B cell (primary cell): ENCODE results near the gene MED25. TPM values are rescaled to one million over a fixed set of nuclear protein-coding genes. Genes with fewer than 3 reads are reported as not detected.

Experiments
- ATAC-seq: fragments of 200-7000 bp; cut with Tn5 transposase; one replicate; pipeline ENCODE4 v1.10.0; 2021; ENCODE audit warnings: low read depth, mild to moderate bottlenecking, moderate number of reproducible peaks, moderate library complexity
- CTCF ChIA-PET: fragments of 350-600 bp; sonication (Branson Sonifier 250); formaldehyde crosslinking; loops from one replicate; lab custom pipeline; 2021; ENCODE audit warnings: antibody characterized with exemption, inconsistent platforms; lab: Charles Lee
- POLR2A ChIA-PET: fragments of 350-600 bp; sonication (Branson Sonifier 250); formaldehyde crosslinking; loops from one replicate; lab custom pipeline; 2021; ENCODE audit warnings: antibody characterized with exemption; lab: Charles Lee
- DNase-seq: peaks from one replicate; pipeline ENCODE4 v3.0.0; 2013
- H2AFZ ChIP-seq: 2 replicates; pipeline ENCODE4 v1.6.1; 2012; ENCODE audit warnings: mild to moderate bottlenecking, low read depth, low read length; ENCODE audit not compliant: insufficient read depth, poor library complexity, severe bottlenecking
- H3K27ac ChIP-seq, 2 donors: 1 replicate in 1 of 2; 2 replicates in 1 of 2; pipeline ENCODE4 v1.5.1; 2012 to 2013; ENCODE audit warnings: low read length in 2 of 2, mild to moderate bottlenecking in 2 of 2, moderate library complexity in 1 of 2
- H3K27me3 ChIP-seq, 4 experiments: fragments of 200-600 bp in 1 of 4; sonication (generic) in 1 of 4; replicated peaks in 1 of 4; 1 replicate in 2 of 4; 2 replicates in 2 of 4; pipeline versions ENCODE4 v1.6.1 to v1.7.0; 2013 to 2016; ENCODE audit warnings: low read length in 3 of 4, mild to moderate bottlenecking in 2 of 4, mixed read lengths in 1 of 4, moderate library complexity in 1 of 4; ENCODE audit not compliant: insufficient read depth in 4 of 4, control insufficient read depth in 3 of 4; ENCODE audit errors: control extremely low read depth in 1 of 4
- H3K36me3 ChIP-seq, 2 experiments: replicated peaks in 1 of 2; 1 replicate in 1 of 2; 2 replicates in 1 of 2; pipeline versions ENCODE4 v1.6.1 to v1.7.1; 2013; ENCODE audit warnings: low read length in 1 of 2; ENCODE audit not compliant: insufficient read depth in 2 of 2, control insufficient read depth in 1 of 2; ENCODE audit errors: control extremely low read depth in 1 of 2, extremely low read depth in 1 of 2
- H3K4me1 ChIP-seq, 2 donors: fragments of 200-600 bp in 1 of 2; sonication (generic) in 1 of 2; 1 replicate in 1 of 2; 2 replicates in 1 of 2; pipeline versions ENCODE4 v1.5.1 to v1.6.1; 2013 to 2017; ENCODE audit warnings: low read length in 2 of 2; ENCODE audit not compliant: control insufficient read depth in 2 of 2, insufficient read depth in 2 of 2
- H3K4me2 ChIP-seq: replicated peaks from 2 replicates; pipeline ENCODE3; 2012; ENCODE audit warnings: mild to moderate bottlenecking, low read depth, low read length; ENCODE audit not compliant: poor library complexity, severe bottlenecking
- H3K4me3 ChIP-seq, 5 experiments: fragments of 200-600 bp in 1 of 5; sonication (generic) in 1 of 5; 1 replicate in 3 of 5; 2 replicates in 2 of 5; pipeline versions ENCODE4 v1.5.1 to v1.7.0; 2011 to 2016; ENCODE audit warnings: low read length in 4 of 5, mild to moderate bottlenecking in 4 of 5, low read depth in 2 of 5, control low read depth in 1 of 5, moderate library complexity in 1 of 5; ENCODE audit not compliant: insufficient read depth in 1 of 5; ENCODE audit errors: control extremely low read depth in 1 of 5, extremely low read depth in 1 of 5
- H3K79me2 ChIP-seq: fragments of 200-600 bp; sonication (generic); one replicate; pipeline ENCODE4 v1.6.0; 2016; ENCODE audit warnings: low read length; ENCODE audit not compliant: control insufficient read depth, insufficient read depth
- H3K9ac ChIP-seq: fragments of 200-600 bp; sonication (generic); 2 replicates; pipeline ENCODE4 v1.6.1; 2017; ENCODE audit warnings: mild to moderate bottlenecking, low read length, moderate library complexity
- H3K9me3 ChIP-seq, 3 donors: one replicate each; pipeline versions ENCODE4 v1.6.1 to v1.7.1; 2013; ENCODE audit warnings: low read length in 2 of 3; ENCODE audit not compliant: control insufficient read depth in 2 of 3, insufficient read depth in 1 of 3; ENCODE audit errors: control extremely low read depth in 1 of 3
- H4K20me1 ChIP-seq: 2 replicates; pipeline ENCODE4 v1.6.0; 2012; ENCODE audit warnings: mild to moderate bottlenecking, low read length; ENCODE audit not compliant: insufficient read depth, control insufficient read depth, poor library complexity, severe bottlenecking
- H3K27ac Mint-ChIP-seq: one replicate; pipeline ENCODE4 v1.8.0; 2021; ENCODE audit warnings: mixed read lengths
- H3K27me3 Mint-ChIP-seq: one replicate; pipeline ENCODE4 v1.8.0; 2021; ENCODE audit warnings: mixed read lengths
- H3K4me1 Mint-ChIP-seq: one replicate; pipeline ENCODE4 v1.8.0; 2021; ENCODE audit warnings: mixed read lengths
- H3K4me3 Mint-ChIP-seq: one replicate; pipeline ENCODE4 v1.8.0; 2021; ENCODE audit warnings: mixed read lengths
- H3K9me3 Mint-ChIP-seq: one replicate; pipeline ENCODE4 v1.8.0; 2022; ENCODE audit warnings: mixed read lengths; ENCODE audit not compliant: insufficient read depth
- CTCF ChIP-seq: fragments of 200-600 bp; IDR thresholded peaks from one replicate; pipeline ENCODE4 v1.8.0; 2022; ENCODE audit warnings: antibody characterized with exemption, mild to moderate bottlenecking
- EZH2 ChIP-seq: IDR thresholded peaks from 2 replicates; pipeline ENCODE4 v1.6.1; 2012; ENCODE audit warnings: borderline replicate concordance, low read depth, mild to moderate bottlenecking, moderate library complexity, low read length; ENCODE audit not compliant: insufficient read depth, poor library complexity, severe bottlenecking
- WGBS: methylation state at CpG from one replicate; pipeline ENCODE4 v1.1.5; 2013; ENCODE audit warnings: missing lambda C conversion rate; ENCODE audit not compliant: insufficient coverage; 5-methylcytosine and 5-hydroxymethylcytosine counted together
- intact Hi-C: fragments of 100-400 bp; cut with micrococcal nuclease; formaldehyde crosslinking; loops from one replicate; pipeline ENCODE4 v1.10.0; 2022
- polyA plus RNA-seq: library from polyadenylated mRNA; depleted of rRNA; stranded (reverse); fragments of >200 nt; gene quantifications from 2 replicates; pipeline ENCODE4 v1.2.3, GENCODE V29; 2012
- small RNA-seq: library from RNA; depleted of rRNA; stranded (forward); fragments of <200 nt; gene quantifications from one replicate; pipeline ENCODE3, GENCODE V24; 2012; ENCODE audit warnings: low replicate concordance, low read depth; ENCODE audit not compliant: insufficient read length
- total RNA-seq, 2 donors: library from RNA; stranded (reverse); fragments of 120-200 nt in 1 of 2; gene quantifications; 1 replicate in 1 of 2; 2 replicates in 1 of 2; pipeline versions ENCODE4 v1.2.3 to v1.2.4, GENCODE V29; 2013 to 2022

The MED25 gene
- total and polyA plus RNA-seq, 2 donors (not counting 1 experiment from before 2014, with no cell fraction given): 93.0 to 126 TPM

- Mint-ChIP-seq H3K27ac (no peak overlapping the region), H3K27me3 (no peaks in the 10 kb centered on the region), H3K4me1 (peaks cover 5% of the 10 kb centered on the region), H3K9me3 (no peaks in the 10 kb centered on the region), H3K4me3 (no peak overlapping the region)
- Histone ChIP-seq H3K9ac (no peak overlapping the region), H3K36me3 (peaks cover 0 to 51% of the 10 kb centered on the region in 2 experiments), H2AFZ (no peak overlapping the region), H3K27me3 (no peaks in the 10 kb centered on the region), H3K4me3 (no peak overlapping the region), H3K9me3 (peaks cover 0 to 5% (median 0%) of the 10 kb centered on the region in 3 donors), H4K20me1 (peaks cover 44% of the 10 kb centered on the region), H3K27ac (no peak overlapping the region), H3K79me2 (no peaks in the 10 kb centered on the region), H3K4me1 (peaks cover 2 to 4% of the 10 kb centered on the region in 2 donors), H3K4me2 (no peak overlapping the region)
- POLR2A ChIA-PET: no interaction called here
- intact Hi-C loops: no loop called here
- TF ChIP-seq CTCF (no peak), EZH2 (no peak)
- DNase-seq: no peak
- no peak for ATAC-seq
- CTCF ChIA-PET: interaction anchor here (0.7 kb wide), 1 partner anchor 221 kb away, joined by 3 read pairs; no protein-coding TSS in a partner anchor
- WGBS: 97% methylated on average over 2 of the region's 3 CpGs
Observed at GRCh38 chr19:49884760-49885159, 66.7 kb downstream of the MED25 start.

Small RNA genes lying within 50 kb of the gene (small RNA-seq; reads per million reads assigned to genes)
- gene MIR4749 (not detected), gene MIR6799 (not detected)

Other genes starting within 250 kb of the MED25 start
- gene NOSIP, start 237.7 kb upstream of the MED25 start, total RNA-seq: 55.5 and 65.2 TPM in 2 replicates
- 110 and 135 TPM in 2 replicates for gene NOSIP, start 237.7 kb upstream of the MED25 start, polyA plus RNA-seq
- gene PRRG2, start 237.0 kb upstream of the MED25 start, total RNA-seq: 3.0 and 4.4 TPM in 2 replicates
- gene PRRG2, start 237.0 kb upstream of the MED25 start, polyA plus RNA-seq: 1.1 TPM in 2 replicates
- gene PRR12, start 227.1 kb upstream of the MED25 start, total RNA-seq: 70.7 and 72.3 TPM in 2 replicates
- gene PRR12, start 227.1 kb upstream of the MED25 start, polyA plus RNA-seq: 5.2 and 8.4 TPM in 2 replicates
- 5.6 and 6.3 TPM in 2 replicates for gene RRAS, start 178.1 kb upstream of the MED25 start, total RNA-seq
- 12.3 and 21.0 TPM in 2 replicates for gene RRAS, start 178.1 kb upstream of the MED25 start, polyA plus RNA-seq
- 64.3 and 68.3 TPM in 2 replicates for gene SCAF1, start 176.1 kb upstream of the MED25 start, total RNA-seq
- gene SCAF1, start 176.1 kb upstream of the MED25 start, polyA plus RNA-seq: 17.1 and 20.2 TPM in 2 replicates
- gene IRF3, start 152.4 kb upstream of the MED25 start, total RNA-seq: 233 and 251 TPM in 2 replicates
- 237 and 262 TPM in 2 replicates for gene IRF3, start 152.4 kb upstream of the MED25 start, polyA plus RNA-seq
- gene BCL2L12, start 152.4 kb upstream of the MED25 start, total RNA-seq: 17.3 and 22.1 TPM in 2 replicates
- gene BCL2L12, start 152.4 kb upstream of the MED25 start, polyA plus RNA-seq: 13.0 and 19.9 TPM in 2 replicates
- 175 TPM in 2 replicates for gene PRMT1, start 141.0 kb upstream of the MED25 start, total RNA-seq
- 255 and 310 TPM in 2 replicates for gene PRMT1, start 141.0 kb upstream of the MED25 start, polyA plus RNA-seq
- gene ADM5, start 128.7 kb upstream of the MED25 start, total RNA-seq: 5.6 and 8.8 TPM in 2 replicates
- gene ADM5, start 128.7 kb upstream of the MED25 start, polyA plus RNA-seq: 8.4 and 15.3 TPM in 2 replicates
- gene CPT1C, start 127.2 kb upstream of the MED25 start, total RNA-seq: 1.7 TPM in 1 of 2 replicates, not detected in the other
- gene CPT1C, start 127.2 kb upstream of the MED25 start, polyA plus RNA-seq: 0.19 and 0.30 TPM in 2 replicates
- gene TSKS, start 55.0 kb upstream of the MED25 start, total RNA-seq: 0.15 and 0.56 TPM in 2 replicates
- 0.18 and 1.4 TPM in 2 replicates for gene TSKS, start 55.0 kb upstream of the MED25 start, polyA plus RNA-seq
- gene AP2A1, start 51.3 kb upstream of the MED25 start, total RNA-seq: 56.9 and 62.4 TPM in 2 replicates
- 48.4 and 49.2 TPM in 2 replicates for gene AP2A1, start 51.3 kb upstream of the MED25 start, polyA plus RNA-seq
- gene FUZ, start 5.0 kb upstream of the MED25 start, total RNA-seq: 31.5 and 36.7 TPM in 2 replicates
- gene FUZ, start 5.0 kb upstream of the MED25 start, polyA plus RNA-seq: 30.2 and 31.7 TPM in 2 replicates
- 225 and 230 TPM in 2 replicates for gene PTOV1, start 32.9 kb downstream of the MED25 start, total RNA-seq
- 144 and 171 TPM in 2 replicates for gene PTOV1, start 32.9 kb downstream of the MED25 start, polyA plus RNA-seq
- 273 and 274 TPM in 2 replicates for gene PNKP, start 49.3 kb downstream of the MED25 start, total RNA-seq
- 173 and 179 TPM in 2 replicates for gene PNKP, start 49.3 kb downstream of the MED25 start, polyA plus RNA-seq
- 23.0 and 25.2 TPM in 2 replicates for gene AKT1S1, start 59.1 kb downstream of the MED25 start, total RNA-seq
- gene AKT1S1, start 59.1 kb downstream of the MED25 start, polyA plus RNA-seq: 15.9 and 16.6 TPM in 2 replicates
- 94.3 and 98.7 TPM in 2 replicates for gene TBC1D17, start 59.4 kb downstream of the MED25 start, total RNA-seq
- gene TBC1D17, start 59.4 kb downstream of the MED25 start, polyA plus RNA-seq: 85.7 and 89.0 TPM in 2 replicates
- gene IL4I1, start 78.6 kb downstream of the MED25 start, total RNA-seq: 3.1 and 3.9 TPM in 2 replicates
- 0.48 and 0.71 TPM in 2 replicates for gene IL4I1, start 78.6 kb downstream of the MED25 start, polyA plus RNA-seq
- 37.6 and 38.5 TPM in 2 replicates for gene ATF5, start 110.9 kb downstream of the MED25 start, total RNA-seq
- 9.0 and 16.0 TPM in 2 replicates for gene ATF5, start 110.9 kb downstream of the MED25 start, polyA plus RNA-seq
- gene NUP62, start 111.2 kb downstream of the MED25 start, total RNA-seq: 75.7 and 81.7 TPM in 2 replicates
- 14.9 and 25.2 TPM in 2 replicates for gene NUP62, start 111.2 kb downstream of the MED25 start, polyA plus RNA-seq
- gene SIGLEC11, start 142.9 kb downstream of the MED25 start, total RNA-seq: not detected in 2 replicates
- 0.09 and 0.10 TPM in 2 replicates for gene SIGLEC11, start 142.9 kb downstream of the MED25 start, polyA plus RNA-seq
- gene VRK3, start 207.1 kb downstream of the MED25 start, total RNA-seq: 112 and 123 TPM in 2 replicates
- 44.1 and 58.5 TPM in 2 replicates for gene VRK3, start 207.1 kb downstream of the MED25 start, polyA plus RNA-seq
- gene ZNF473, start 207.7 kb downstream of the MED25 start, total RNA-seq: 9.8 and 13.8 TPM in 2 replicates
- gene ZNF473, start 207.7 kb downstream of the MED25 start, polyA plus RNA-seq: 5.1 and 5.5 TPM in 2 replicates